ENCODE measurements around the gene DEPDC5. TPM values are rescaled to one million over a fixed set of nuclear protein-coding genes. Genes with fewer than 3 reads are reported as not detected.

DEPDC5 gene
- total RNA-seq, 1 experiment from 2014 or later, result 7.9 TPM

DNA sequence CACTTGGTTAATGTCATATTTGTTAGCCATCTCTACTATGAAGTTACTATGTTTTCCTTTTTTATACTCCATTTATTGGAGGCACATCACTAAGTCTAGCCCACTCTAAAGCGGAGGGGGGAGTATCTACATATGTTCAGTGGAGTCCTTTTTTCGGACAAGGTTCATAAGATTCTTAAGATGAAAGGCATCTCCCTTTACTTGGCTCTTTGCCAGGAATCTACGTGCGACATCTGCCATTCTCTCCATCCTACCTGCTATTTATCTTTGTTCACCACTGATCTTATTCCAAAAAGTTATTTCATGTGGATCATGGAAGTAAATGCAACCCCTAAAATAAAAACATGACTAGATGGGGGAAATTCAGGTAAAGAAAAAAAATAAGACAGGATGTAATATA, 113.1 kb downstream of the DEPDC5 start:
- intact Hi-C loops (cut with micrococcal nuclease), result loop anchor here (10.0 kb wide), 1 partner anchor 202 kb away; the partner anchor contains the start of gene PISD
- peak overlapping the region; percentile 18; the same call in 1 of the 2 replicates for H3K9ac ChIP-seq (ENCODE audit: low read length)
- H3K36me3 ChIP-seq (ENCODE audit: low read depth, low read length), result no peaks in the 10 kb centered on the region
- POLR2A ChIA-PET (ENCODE audit: unreplicated experiment), result no interaction called here
- H3K9me3 ChIP-seq (ENCODE audit: low read length), result no peaks in the 10 kb centered on the region
- peak overlapping the region; percentile 66 for H3K27ac ChIP-seq (ENCODE audit: low read length)
- CTCF ChIA-PET, result no interaction called here
- DNase-seq (no peak), ATAC-seq (no peak)
- no peak overlapping the region for H2AFZ ChIP-seq (ENCODE audit: low read length)
- no peaks in the 10 kb centered on the region for H3K9me2 ChIP-seq (replicated peaks; ENCODE audit: low read length)
- H3K4me1 ChIP-seq (ENCODE audit: insufficient read depth, low read length), result peaks cover 34% of the 10 kb centered on the region
- no peak for TF ChIP-seq EZH2 (IDR thresholded peaks at IDR 0.05; ENCODE audit: low read length, unreplicated experiment)
- no peak for TF ChIP-seq EZH2phosphoT487 (IDR thresholded peaks at IDR 0.05; ENCODE audit: borderline replicate concordance, low read length)
- TF ChIP-seq, protein P1, sequence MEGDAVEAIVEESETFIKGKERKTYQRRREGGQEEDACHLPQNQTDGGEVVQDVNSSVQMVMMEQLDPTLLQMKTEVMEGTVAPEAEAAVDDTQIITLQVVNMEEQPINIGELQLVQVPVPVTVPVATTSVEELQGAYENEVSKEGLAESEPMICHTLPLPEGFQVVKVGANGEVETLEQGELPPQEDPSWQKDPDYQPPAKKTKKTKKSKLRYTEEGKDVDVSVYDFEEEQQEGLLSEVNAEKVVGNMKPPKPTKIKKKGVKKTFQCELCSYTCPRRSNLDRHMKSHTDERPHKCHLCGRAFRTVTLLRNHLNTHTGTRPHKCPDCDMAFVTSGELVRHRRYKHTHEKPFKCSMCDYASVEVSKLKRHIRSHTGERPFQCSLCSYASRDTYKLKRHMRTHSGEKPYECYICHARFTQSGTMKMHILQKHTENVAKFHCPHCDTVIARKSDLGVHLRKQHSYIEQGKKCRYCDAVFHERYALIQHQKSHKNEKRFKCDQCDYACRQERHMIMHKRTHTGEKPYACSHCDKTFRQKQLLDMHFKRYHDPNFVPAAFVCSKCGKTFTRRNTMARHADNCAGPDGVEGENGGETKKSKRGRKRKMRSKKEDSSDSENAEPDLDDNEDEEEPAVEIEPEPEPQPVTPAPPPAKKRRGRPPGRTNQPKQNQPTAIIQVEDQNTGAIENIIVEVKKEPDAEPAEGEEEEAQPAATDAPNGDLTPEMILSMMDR (conservative IDR thresholded peaks at IDR 0.05; ENCODE audit: low read depth, low read length), result no peak
- no peaks in the 10 kb centered on the region for H4K20me1 ChIP-seq (ENCODE audit: low read length)
- no peaks in the 10 kb centered on the region for H3K79me2 ChIP-seq (ENCODE audit: low read length)
- H3K27me3 ChIP-seq (ENCODE audit: low read length), result no peaks in the 10 kb centered on the region
- peak overlapping the region; percentile 2; the same call in 1 of the 2 replicates for H3K4me2 ChIP-seq (ENCODE audit: low read length)
- BruUV-seq (replicated peaks), result no TSS peak
- H3K4me3 ChIP-seq (ENCODE audit: low read length), result no peak overlapping the region
- peaks cover 8% of the 10 kb centered on the region for H3F3A ChIP-seq (ENCODE audit: low read length, unreplicated experiment)

DNA sequence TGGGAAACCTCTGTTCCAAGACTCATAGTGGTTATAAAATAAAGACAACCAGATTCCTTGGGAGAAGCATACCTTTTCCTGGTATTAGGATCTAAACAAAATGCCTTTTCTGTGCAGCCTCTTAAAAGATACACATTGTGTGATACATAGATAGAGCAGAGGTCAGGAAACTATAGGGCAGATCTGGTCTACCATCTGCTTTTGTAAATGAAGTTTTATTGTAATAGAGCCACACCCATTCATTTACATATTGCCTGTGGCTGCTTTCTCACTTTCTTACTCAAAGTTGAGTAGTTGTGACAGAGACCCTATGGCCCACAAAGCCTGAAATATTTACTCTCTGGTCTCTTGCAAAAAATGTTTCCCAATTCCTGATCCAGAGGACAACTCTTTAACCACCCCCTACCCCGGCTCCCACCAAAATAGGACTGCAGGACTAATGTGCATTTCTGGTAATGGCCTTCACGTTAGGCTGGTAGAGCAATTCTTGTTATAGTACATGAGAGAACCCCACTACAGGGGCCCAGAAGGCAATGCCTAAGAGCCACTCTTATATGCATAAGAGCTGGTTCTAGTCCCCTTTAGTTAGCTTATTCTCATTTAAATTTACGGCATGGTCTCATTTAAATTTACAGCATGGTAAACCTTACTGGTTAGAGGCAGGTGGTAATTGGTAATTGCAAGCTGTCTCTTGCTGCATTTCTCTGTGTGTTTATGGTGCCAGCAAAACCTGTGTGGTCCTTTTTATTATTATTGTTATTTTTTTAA, 113.8 kb downstream of the DEPDC5 start:
- no peaks in the 10 kb centered on the region for H3K9me3 ChIP-seq (ENCODE audit: low read length)
- H3K36me3 ChIP-seq (ENCODE audit: low read depth, low read length), result no peaks in the 10 kb centered on the region
- H3K9ac ChIP-seq (ENCODE audit: low read length), result peak overlapping the region; percentile 18; the same call in 1 of the 2 replicates
- BruUV-seq (replicated peaks), result no TSS peak
- POLR2A ChIA-PET (ENCODE audit: unreplicated experiment), result no interaction called here
- H3K4me3 ChIP-seq (ENCODE audit: low read length), result no peak overlapping the region
- H2AFZ ChIP-seq (ENCODE audit: low read length), result no peak overlapping the region
- CTCF ChIA-PET, result no interaction called here
- peaks cover 8% of the 10 kb centered on the region for H3F3A ChIP-seq (ENCODE audit: low read length, unreplicated experiment)
- DNase-seq, result peak; percentile 46
- H3K4me1 ChIP-seq (ENCODE audit: insufficient read depth, low read length), result peaks cover 38% of the 10 kb centered on the region
- TF ChIP-seq EZH2phosphoT487 (IDR thresholded peaks at IDR 0.05; ENCODE audit: borderline replicate concordance, low read length), result no peak
- TF ChIP-seq EZH2 (IDR thresholded peaks at IDR 0.05; ENCODE audit: low read length, unreplicated experiment), result no peak
- TF ChIP-seq, protein P1 (conservative IDR thresholded peaks at IDR 0.05; ENCODE audit: low read depth, low read length), result no peak
- peak overlapping the region; percentile 15; the same call in 1 of the 2 replicates for H3K4me2 ChIP-seq (ENCODE audit: low read length)
- H3K79me2 ChIP-seq (ENCODE audit: low read length), result no peaks in the 10 kb centered on the region
- intact Hi-C loops (cut with micrococcal nuclease), result loop anchor here (10.0 kb wide), 1 partner anchor 203 kb away; the partner anchor contains the start of gene PISD
- peak; percentile 33 for ATAC-seq
- no peaks in the 10 kb centered on the region for H4K20me1 ChIP-seq (ENCODE audit: low read length)
- H3K9me2 ChIP-seq (replicated peaks; ENCODE audit: low read length), result no peaks in the 10 kb centered on the region
- no peaks in the 10 kb centered on the region for H3K27me3 ChIP-seq (ENCODE audit: low read length)
- peak overlapping the region; percentile 69 for H3K27ac ChIP-seq (ENCODE audit: low read length)

DNA sequence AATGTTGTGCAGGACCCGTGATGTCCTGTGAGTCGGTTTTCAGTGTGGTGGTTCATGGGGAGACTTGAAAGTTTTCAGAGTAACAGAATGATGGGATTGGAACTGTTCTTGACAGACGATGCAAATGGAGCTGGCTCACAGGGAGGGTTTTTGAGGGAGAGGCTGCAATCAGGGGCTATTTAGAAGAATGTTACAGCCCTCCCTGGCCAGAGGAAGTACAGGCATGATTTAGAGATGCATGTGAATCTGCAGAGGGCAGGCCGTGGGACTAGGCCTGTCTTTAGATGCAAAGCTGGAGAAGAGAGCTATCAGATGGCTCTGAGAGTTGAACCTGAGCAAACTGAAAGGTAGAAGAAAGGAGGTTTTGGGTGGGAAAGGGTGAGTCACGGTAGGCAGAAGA, 115.9 kb downstream of the DEPDC5 start:
- no peak for TF ChIP-seq EZH2phosphoT487 (IDR thresholded peaks at IDR 0.05; ENCODE audit: borderline replicate concordance, low read length)
- TF ChIP-seq, protein P1 (conservative IDR thresholded peaks at IDR 0.05; ENCODE audit: low read depth, low read length), result no peak
- TF ChIP-seq EZH2 (IDR thresholded peaks at IDR 0.05; ENCODE audit: low read length, unreplicated experiment), result no peak
- DNase-seq, result no peak
- Histone ChIP-seq H3K4me2 (ENCODE audit: low read length) (no peak overlapping the region), H3F3A (ENCODE audit: low read length, unreplicated experiment) (peaks cover 8% of the 10 kb centered on the region), H3K27ac (ENCODE audit: low read length) (peak overlapping the region; percentile 94), H3K9me2 (replicated peaks; ENCODE audit: low read length) (no peaks in the 10 kb centered on the region), H3K4me3 (ENCODE audit: low read length) (no peak overlapping the region), H3K36me3 (ENCODE audit: low read depth, low read length) (no peaks in the 10 kb centered on the region), H4K20me1 (ENCODE audit: low read length) (no peaks in the 10 kb centered on the region), H3K9me3 (ENCODE audit: low read length) (no peaks in the 10 kb centered on the region), H3K79me2 (ENCODE audit: low read length) (no peaks in the 10 kb centered on the region), H2AFZ (ENCODE audit: low read length) (no peak overlapping the region), H3K9ac (ENCODE audit: low read length) (peak overlapping the region; percentile 69; the same call in 1 of the 2 replicates), H3K27me3 (ENCODE audit: low read length) (no peaks in the 10 kb centered on the region), H3K4me1 (ENCODE audit: insufficient read depth, low read length) (peaks cover 38% of the 10 kb centered on the region)
- ChIA-PET POLR2A (ENCODE audit: unreplicated experiment) (no interaction called here), CTCF (interaction anchor here (0.5 kb wide), 1 partner anchor 74 kb away, joined by 3 read pairs; no protein-coding TSS in a partner anchor)
- no peak for ATAC-seq
- intact Hi-C loops (cut with micrococcal nuclease), result loop anchor here (2.0 to 10.0 kb wide), 2 partner anchors 75 to 205 kb away; partner anchors contain the start of genes PISD and YWHAH
- BruUV-seq (replicated peaks), result no TSS peak
